ENCODE measurements around the gene DNASE1L1. TPM values are rescaled to one million over a fixed set of nuclear protein-coding genes. Genes with fewer than 3 reads are reported as not detected.

Gene DNASE1L1
- total RNA-seq, 1 donor from 2014 or later: 35.1 TPM

DNA sequence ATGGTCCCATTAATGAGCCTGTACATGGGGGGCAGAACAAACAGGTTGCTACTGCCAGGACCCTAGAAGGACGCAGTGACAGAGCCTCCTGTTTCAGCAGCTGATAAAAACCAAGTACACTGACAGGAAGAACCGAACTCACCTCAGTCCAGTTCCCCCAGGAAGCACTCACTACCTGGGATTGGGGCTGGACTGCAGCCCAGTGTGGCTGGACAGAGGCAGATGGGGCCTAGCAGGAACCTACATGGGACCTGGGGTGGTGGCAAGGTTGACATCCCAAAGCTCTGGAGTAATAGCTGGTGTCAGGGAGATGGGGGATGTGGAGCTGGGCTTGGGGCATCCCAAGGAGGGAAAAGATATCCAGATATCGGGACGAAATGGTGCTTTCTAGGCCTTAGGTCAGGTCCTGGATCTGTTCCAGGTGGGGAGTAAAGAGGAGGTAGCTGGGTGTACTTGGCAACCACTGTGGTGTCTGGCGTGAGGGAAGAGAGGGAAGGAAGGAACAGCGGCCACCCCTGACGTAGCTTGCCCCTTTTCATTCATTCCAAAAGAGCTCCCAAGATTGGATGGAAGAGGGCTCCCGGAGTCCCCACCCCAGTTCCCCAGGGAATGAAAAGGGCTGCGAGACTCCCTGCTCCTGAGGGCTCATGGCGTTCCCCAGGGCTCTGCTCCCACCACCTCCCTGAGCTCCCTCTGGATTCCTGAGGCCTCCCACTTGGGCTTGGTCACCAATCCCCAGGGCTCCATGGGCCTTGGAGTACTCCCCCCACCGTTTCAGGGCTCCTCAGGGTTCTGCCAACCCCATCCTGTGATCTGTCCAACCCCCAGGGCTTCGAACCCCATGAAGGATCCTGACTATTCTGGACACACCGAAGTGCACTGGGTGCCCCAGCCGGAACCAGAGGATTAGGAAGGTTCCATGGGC is 25.4 kb downstream of the DNASE1L1 start:
- no peaks in the 10 kb centered on the region for H3K36me3 ChIP-seq (ENCODE audit: insufficient read depth, low read length)
- FAIRE-seq (no peak), DNase-seq (ENCODE audit: low read depth) (no peak)
- no peaks in the 10 kb centered on the region for H3K36me3 Mint-ChIP-seq (ENCODE audit: low read depth, unreplicated experiment)
- H2AFZ ChIP-seq (ENCODE audit: low read depth, low read length): no peak overlapping the region
- H3K9me3 Mint-ChIP-seq (ENCODE audit: unreplicated experiment): no peaks in the 10 kb centered on the region
- no peak overlapping the region for H3K4me2 ChIP-seq (ENCODE audit: low read length)
- TF ChIP-seq EZH2 (IDR thresholded peaks at IDR 0.05; ENCODE audit: insufficient read depth, low read length): no peak
- H3K4me3 ChIP-seq (ENCODE audit: insufficient read depth, low read depth, low read length): no peak overlapping the region
- no peaks in the 10 kb centered on the region for H3K9me3 ChIP-seq (ENCODE audit: insufficient read depth, low read depth, low read length)
- peaks cover 4% of the 10 kb centered on the region for H3K4me1 Mint-ChIP-seq (ENCODE audit: low read depth, unreplicated experiment)
- H3K27me3 Mint-ChIP-seq (ENCODE audit: low read depth, unreplicated experiment): no peaks in the 10 kb centered on the region
- H3K9ac ChIP-seq (ENCODE audit: low read length): no peak overlapping the region
- peaks cover 18% of the 10 kb centered on the region for H3K79me2 ChIP-seq (ENCODE audit: insufficient read depth, low read length)
- H3K27ac Mint-ChIP-seq (ENCODE audit: unreplicated experiment): no peak overlapping the region
- peaks cover 24% of the 10 kb centered on the region for H4K20me1 ChIP-seq (ENCODE audit: insufficient read depth, low read length)
- H3K4me1 ChIP-seq (ENCODE audit: insufficient read depth, low read length): peaks cover 10% of the 10 kb centered on the region
- H3K27me3 ChIP-seq (ENCODE audit: insufficient read depth, low read length): no peaks in the 10 kb centered on the region
- H3K27ac ChIP-seq (ENCODE audit: low read depth, low read length): no peak overlapping the region
- no peak overlapping the region for H3K4me3 Mint-ChIP-seq (ENCODE audit: unreplicated experiment)

DNA sequence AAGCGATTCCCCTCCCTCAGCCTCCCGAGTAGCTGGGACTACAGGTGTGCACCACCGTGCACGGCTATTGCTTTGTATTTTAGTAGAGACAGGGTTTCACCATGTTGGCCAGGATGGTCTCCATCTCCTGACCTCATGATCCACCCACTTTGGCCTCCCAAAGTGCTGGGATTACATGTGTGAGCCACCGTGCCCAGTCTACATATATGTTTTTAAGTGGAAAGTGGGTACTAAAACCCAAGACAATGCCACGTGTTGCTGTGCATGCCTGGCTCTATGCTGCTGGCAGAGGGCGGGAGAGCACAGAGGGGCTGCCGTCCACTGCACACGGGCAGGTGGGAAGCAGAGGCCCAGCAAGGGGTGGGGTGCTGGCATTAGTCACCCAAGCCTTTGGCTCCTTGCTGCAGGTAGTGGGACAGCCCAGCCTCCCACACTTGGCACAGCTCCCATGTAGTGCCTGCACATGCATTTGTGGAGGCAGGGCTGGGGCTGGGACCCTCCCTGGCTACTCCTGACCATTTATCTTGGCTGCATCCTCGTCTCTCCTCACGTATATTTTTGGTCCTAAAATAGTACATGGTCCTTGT is 26.5 kb downstream of the DNASE1L1 start:
- DNase-seq (ENCODE audit: low read depth) (no peak), FAIRE-seq (no peak)
- Histone ChIP-seq H2AFZ (ENCODE audit: low read depth, low read length) (no peak overlapping the region), H3K4me3 (ENCODE audit: insufficient read depth, low read depth, low read length) (no peak overlapping the region), H4K20me1 (ENCODE audit: insufficient read depth, low read length) (peaks cover 24% of the 10 kb centered on the region), H3K79me2 (ENCODE audit: insufficient read depth, low read length) (peaks cover 18% of the 10 kb centered on the region), H3K9me3 (ENCODE audit: insufficient read depth, low read depth, low read length) (no peaks in the 10 kb centered on the region), H3K4me1 (ENCODE audit: insufficient read depth, low read length) (peaks cover 12% of the 10 kb centered on the region), H3K27ac (ENCODE audit: low read depth, low read length) (no peak overlapping the region), H3K9ac (ENCODE audit: low read length) (no peak overlapping the region), H3K27me3 (ENCODE audit: insufficient read depth, low read length) (no peaks in the 10 kb centered on the region), H3K36me3 (ENCODE audit: insufficient read depth, low read length) (no peaks in the 10 kb centered on the region), H3K4me2 (ENCODE audit: low read length) (no peak overlapping the region)
- Mint-ChIP-seq H3K9me3 (ENCODE audit: unreplicated experiment) (no peaks in the 10 kb centered on the region), H3K27ac (ENCODE audit: unreplicated experiment) (no peak overlapping the region), H3K27me3 (ENCODE audit: low read depth, unreplicated experiment) (no peaks in the 10 kb centered on the region), H3K4me3 (ENCODE audit: unreplicated experiment) (no peak overlapping the region), H3K4me1 (ENCODE audit: low read depth, unreplicated experiment) (peaks cover 4% of the 10 kb centered on the region), H3K36me3 (ENCODE audit: low read depth, unreplicated experiment) (no peaks in the 10 kb centered on the region)
- TF ChIP-seq, protein P1, sequence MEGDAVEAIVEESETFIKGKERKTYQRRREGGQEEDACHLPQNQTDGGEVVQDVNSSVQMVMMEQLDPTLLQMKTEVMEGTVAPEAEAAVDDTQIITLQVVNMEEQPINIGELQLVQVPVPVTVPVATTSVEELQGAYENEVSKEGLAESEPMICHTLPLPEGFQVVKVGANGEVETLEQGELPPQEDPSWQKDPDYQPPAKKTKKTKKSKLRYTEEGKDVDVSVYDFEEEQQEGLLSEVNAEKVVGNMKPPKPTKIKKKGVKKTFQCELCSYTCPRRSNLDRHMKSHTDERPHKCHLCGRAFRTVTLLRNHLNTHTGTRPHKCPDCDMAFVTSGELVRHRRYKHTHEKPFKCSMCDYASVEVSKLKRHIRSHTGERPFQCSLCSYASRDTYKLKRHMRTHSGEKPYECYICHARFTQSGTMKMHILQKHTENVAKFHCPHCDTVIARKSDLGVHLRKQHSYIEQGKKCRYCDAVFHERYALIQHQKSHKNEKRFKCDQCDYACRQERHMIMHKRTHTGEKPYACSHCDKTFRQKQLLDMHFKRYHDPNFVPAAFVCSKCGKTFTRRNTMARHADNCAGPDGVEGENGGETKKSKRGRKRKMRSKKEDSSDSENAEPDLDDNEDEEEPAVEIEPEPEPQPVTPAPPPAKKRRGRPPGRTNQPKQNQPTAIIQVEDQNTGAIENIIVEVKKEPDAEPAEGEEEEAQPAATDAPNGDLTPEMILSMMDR (IDR thresholded peaks at IDR 0.05; ENCODE audit: insufficient read depth, low read depth, low read length): no peak
- no peak for TF ChIP-seq EZH2 (IDR thresholded peaks at IDR 0.05; ENCODE audit: insufficient read depth, low read length)

DNA sequence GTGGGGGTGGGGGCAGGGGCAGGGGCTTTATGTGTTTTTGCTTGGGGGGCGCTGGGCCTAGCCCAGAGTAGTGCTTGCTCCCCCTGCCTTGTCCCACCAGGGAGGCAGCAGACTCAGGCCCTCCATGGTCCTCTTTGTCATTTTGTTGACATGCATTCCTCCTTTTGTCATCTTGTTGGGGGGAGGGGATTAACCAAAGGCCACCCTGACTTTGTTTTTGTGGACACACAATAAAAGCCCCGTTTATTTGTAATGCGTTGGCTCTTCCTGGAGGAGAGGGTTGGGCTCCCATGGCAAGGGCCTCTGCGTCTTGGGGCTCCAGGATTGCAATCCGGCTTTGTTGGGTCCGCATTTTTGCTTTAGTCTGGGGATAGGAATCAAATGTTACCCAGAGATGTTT is 27.8 kb downstream of the DNASE1L1 start:
- no peaks in the 10 kb centered on the region for H3K36me3 Mint-ChIP-seq (ENCODE audit: low read depth, unreplicated experiment)

More for the DNA sequence above, 27.8 kb downstream of the DNASE1L1 start:
- H3K27ac ChIP-seq (ENCODE audit: low read depth, low read length): no peak overlapping the region
- no peak for FAIRE-seq
- H3K4me2 ChIP-seq (ENCODE audit: low read length): no peak overlapping the region
- DNase-seq (ENCODE audit: low read depth): no peak
- Mint-ChIP-seq H3K27me3 (ENCODE audit: low read depth, unreplicated experiment) (no peaks in the 10 kb centered on the region), H3K4me3 (ENCODE audit: unreplicated experiment) (no peak overlapping the region), H3K9me3 (ENCODE audit: unreplicated experiment) (no peaks in the 10 kb centered on the region), H3K27ac (ENCODE audit: unreplicated experiment) (no peak overlapping the region), H3K4me1 (ENCODE audit: low read depth, unreplicated experiment) (peaks cover 7% of the 10 kb centered on the region)
- no peak overlapping the region for H3K9ac ChIP-seq (ENCODE audit: low read length)
- no peaks in the 10 kb centered on the region for H3K9me3 ChIP-seq (ENCODE audit: insufficient read depth, low read depth, low read length)
- H3K79me2 ChIP-seq (ENCODE audit: insufficient read depth, low read length): peaks cover 28% of the 10 kb centered on the region
- H3K27me3 ChIP-seq (ENCODE audit: insufficient read depth, low read length): no peaks in the 10 kb centered on the region
- H3K4me3 ChIP-seq (ENCODE audit: insufficient read depth, low read depth, low read length): no peak overlapping the region
- no peak for TF ChIP-seq EZH2 (IDR thresholded peaks at IDR 0.05; ENCODE audit: insufficient read depth, low read length)
- TF ChIP-seq, protein P1 (IDR thresholded peaks at IDR 0.05; ENCODE audit: insufficient read depth, low read depth, low read length): no peak
- H4K20me1 ChIP-seq (ENCODE audit: insufficient read depth, low read length): peaks cover 24% of the 10 kb centered on the region
- no peak overlapping the region for H2AFZ ChIP-seq (ENCODE audit: low read depth, low read length)
- peaks cover 12% of the 10 kb centered on the region for H3K4me1 ChIP-seq (ENCODE audit: insufficient read depth, low read length)
- H3K36me3 ChIP-seq (ENCODE audit: insufficient read depth, low read length): no peaks in the 10 kb centered on the region
